B cell (primary cell): Measurements from ENCODE around the gene APPBP2. TPM values are rescaled to one million over a fixed set of nuclear protein-coding genes. Genes with fewer than 3 reads are reported as not detected.

Experiments
- ATAC-seq: fragments of 200-7000 bp; cut with Tn5 transposase; one replicate; pipeline ENCODE4 v1.10.0; 2021; ENCODE audit warnings: low read depth, mild to moderate bottlenecking, moderate number of reproducible peaks, moderate library complexity
- CTCF ChIA-PET: fragments of 350-600 bp; sonication (Branson Sonifier 250); formaldehyde crosslinking; loops from one replicate; lab custom pipeline; 2021; ENCODE audit warnings: antibody characterized with exemption, inconsistent platforms; lab: Charles Lee
- POLR2A ChIA-PET: fragments of 350-600 bp; sonication (Branson Sonifier 250); formaldehyde crosslinking; loops from one replicate; lab custom pipeline; 2021; ENCODE audit warnings: antibody characterized with exemption; lab: Charles Lee
- DNase-seq: peaks from one replicate; pipeline ENCODE4 v3.0.0; 2013
- H2AFZ ChIP-seq: 2 replicates; pipeline ENCODE4 v1.6.1; 2012; ENCODE audit warnings: mild to moderate bottlenecking, low read depth, low read length; ENCODE audit not compliant: insufficient read depth, poor library complexity, severe bottlenecking
- H3K27ac ChIP-seq, 2 donors: 1 replicate in 1 of 2; 2 replicates in 1 of 2; pipeline ENCODE4 v1.5.1; 2012 to 2013; ENCODE audit warnings: low read length in 2 of 2, mild to moderate bottlenecking in 2 of 2, moderate library complexity in 1 of 2
- H3K27me3 ChIP-seq, 4 experiments: fragments of 200-600 bp in 1 of 4; sonication (generic) in 1 of 4; replicated peaks in 1 of 4; 1 replicate in 2 of 4; 2 replicates in 2 of 4; pipeline versions ENCODE4 v1.6.1 to v1.7.0; 2013 to 2016; ENCODE audit warnings: low read length in 3 of 4, mild to moderate bottlenecking in 2 of 4, mixed read lengths in 1 of 4, moderate library complexity in 1 of 4; ENCODE audit not compliant: insufficient read depth in 4 of 4, control insufficient read depth in 3 of 4; ENCODE audit errors: control extremely low read depth in 1 of 4
- H3K36me3 ChIP-seq, 2 experiments: replicated peaks in 1 of 2; 1 replicate in 1 of 2; 2 replicates in 1 of 2; pipeline versions ENCODE4 v1.6.1 to v1.7.1; 2013; ENCODE audit warnings: low read length in 1 of 2; ENCODE audit not compliant: insufficient read depth in 2 of 2, control insufficient read depth in 1 of 2; ENCODE audit errors: control extremely low read depth in 1 of 2, extremely low read depth in 1 of 2
- H3K4me1 ChIP-seq, 2 donors: fragments of 200-600 bp in 1 of 2; sonication (generic) in 1 of 2; 1 replicate in 1 of 2; 2 replicates in 1 of 2; pipeline versions ENCODE4 v1.5.1 to v1.6.1; 2013 to 2017; ENCODE audit warnings: low read length in 2 of 2; ENCODE audit not compliant: control insufficient read depth in 2 of 2, insufficient read depth in 2 of 2
- H3K4me2 ChIP-seq: replicated peaks from 2 replicates; pipeline ENCODE3; 2012; ENCODE audit warnings: mild to moderate bottlenecking, low read depth, low read length; ENCODE audit not compliant: poor library complexity, severe bottlenecking
- H3K4me3 ChIP-seq, 5 experiments: fragments of 200-600 bp in 1 of 5; sonication (generic) in 1 of 5; 1 replicate in 3 of 5; 2 replicates in 2 of 5; pipeline versions ENCODE4 v1.5.1 to v1.7.0; 2011 to 2016; ENCODE audit warnings: low read length in 4 of 5, mild to moderate bottlenecking in 4 of 5, low read depth in 2 of 5, control low read depth in 1 of 5, moderate library complexity in 1 of 5; ENCODE audit not compliant: insufficient read depth in 1 of 5; ENCODE audit errors: control extremely low read depth in 1 of 5, extremely low read depth in 1 of 5
- H3K79me2 ChIP-seq: fragments of 200-600 bp; sonication (generic); one replicate; pipeline ENCODE4 v1.6.0; 2016; ENCODE audit warnings: low read length; ENCODE audit not compliant: control insufficient read depth, insufficient read depth
- H3K9ac ChIP-seq: fragments of 200-600 bp; sonication (generic); 2 replicates; pipeline ENCODE4 v1.6.1; 2017; ENCODE audit warnings: mild to moderate bottlenecking, low read length, moderate library complexity
- H3K9me3 ChIP-seq, 3 donors: one replicate each; pipeline versions ENCODE4 v1.6.1 to v1.7.1; 2013; ENCODE audit warnings: low read length in 2 of 3; ENCODE audit not compliant: control insufficient read depth in 2 of 3, insufficient read depth in 1 of 3; ENCODE audit errors: control extremely low read depth in 1 of 3
- H4K20me1 ChIP-seq: 2 replicates; pipeline ENCODE4 v1.6.0; 2012; ENCODE audit warnings: mild to moderate bottlenecking, low read length; ENCODE audit not compliant: insufficient read depth, control insufficient read depth, poor library complexity, severe bottlenecking
- H3K27ac Mint-ChIP-seq: one replicate; pipeline ENCODE4 v1.8.0; 2021; ENCODE audit warnings: mixed read lengths
- H3K27me3 Mint-ChIP-seq: one replicate; pipeline ENCODE4 v1.8.0; 2021; ENCODE audit warnings: mixed read lengths
- H3K4me1 Mint-ChIP-seq: one replicate; pipeline ENCODE4 v1.8.0; 2021; ENCODE audit warnings: mixed read lengths
- H3K4me3 Mint-ChIP-seq: one replicate; pipeline ENCODE4 v1.8.0; 2021; ENCODE audit warnings: mixed read lengths
- H3K9me3 Mint-ChIP-seq: one replicate; pipeline ENCODE4 v1.8.0; 2022; ENCODE audit warnings: mixed read lengths; ENCODE audit not compliant: insufficient read depth
- EZH2 ChIP-seq: IDR thresholded peaks from 2 replicates; pipeline ENCODE4 v1.6.1; 2012; ENCODE audit warnings: borderline replicate concordance, low read depth, mild to moderate bottlenecking, moderate library complexity, low read length; ENCODE audit not compliant: insufficient read depth, poor library complexity, severe bottlenecking
- WGBS: methylation state at CpG from one replicate; pipeline ENCODE4 v1.1.5; 2013; ENCODE audit warnings: missing lambda C conversion rate; ENCODE audit not compliant: insufficient coverage; 5-methylcytosine and 5-hydroxymethylcytosine counted together
- intact Hi-C: fragments of 100-400 bp; cut with micrococcal nuclease; formaldehyde crosslinking; loops from one replicate; pipeline ENCODE4 v1.10.0; 2022
- polyA plus RNA-seq: library from polyadenylated mRNA; depleted of rRNA; stranded (reverse); fragments of >200 nt; gene quantifications from 2 replicates; pipeline ENCODE4 v1.2.3, GENCODE V29; 2012
- total RNA-seq, 2 donors: library from RNA; stranded (reverse); fragments of 120-200 nt in 1 of 2; gene quantifications; 1 replicate in 1 of 2; 2 replicates in 1 of 2; pipeline versions ENCODE4 v1.2.3 to v1.2.4, GENCODE V29; 2013 to 2022
- TF ChIP-seq, protein P1 (sequence below): fragments of 200-600 bp; IDR thresholded peaks from one replicate; pipeline ENCODE4 v1.8.0; 2022; ENCODE audit warnings: antibody characterized with exemption, mild to moderate bottlenecking

The APPBP2 gene
- total and polyA plus RNA-seq, 2 donors (not counting 1 experiment from before 2014, with no cell fraction given), result 6.3 to 38.8 TPM

GRCh38 chr17:60513014-60513413, 13.0 kb downstream of the APPBP2 start:
- Mint-ChIP-seq H3K4me1 (peaks cover 23% of the 10 kb centered on the region), H3K9me3 (no peaks in the 10 kb centered on the region), H3K27ac (no peak overlapping the region), H3K27me3 (no peaks in the 10 kb centered on the region), H3K4me3 (no peak overlapping the region)
- no peak for DNase-seq
- Histone ChIP-seq H3K4me1 (no peaks in the 10 kb centered on the region), H3K4me2 (no peak overlapping the region), H3K27ac (no peak overlapping the region), H3K9ac (no peak overlapping the region), H3K4me3 (no peak overlapping the region), H2AFZ (no peak overlapping the region), H3K9me3 (no peaks in the 10 kb centered on the region), H3K36me3 (peaks cover 0 to 6% of the 10 kb centered on the region in 2 experiments), H3K79me2 (peaks cover 91% of the 10 kb centered on the region), H3K27me3 (no peaks in the 10 kb centered on the region), H4K20me1 (peaks cover 48% of the 10 kb centered on the region)
- no peak for TF ChIP-seq EZH2
- TF ChIP-seq, protein P1, sequence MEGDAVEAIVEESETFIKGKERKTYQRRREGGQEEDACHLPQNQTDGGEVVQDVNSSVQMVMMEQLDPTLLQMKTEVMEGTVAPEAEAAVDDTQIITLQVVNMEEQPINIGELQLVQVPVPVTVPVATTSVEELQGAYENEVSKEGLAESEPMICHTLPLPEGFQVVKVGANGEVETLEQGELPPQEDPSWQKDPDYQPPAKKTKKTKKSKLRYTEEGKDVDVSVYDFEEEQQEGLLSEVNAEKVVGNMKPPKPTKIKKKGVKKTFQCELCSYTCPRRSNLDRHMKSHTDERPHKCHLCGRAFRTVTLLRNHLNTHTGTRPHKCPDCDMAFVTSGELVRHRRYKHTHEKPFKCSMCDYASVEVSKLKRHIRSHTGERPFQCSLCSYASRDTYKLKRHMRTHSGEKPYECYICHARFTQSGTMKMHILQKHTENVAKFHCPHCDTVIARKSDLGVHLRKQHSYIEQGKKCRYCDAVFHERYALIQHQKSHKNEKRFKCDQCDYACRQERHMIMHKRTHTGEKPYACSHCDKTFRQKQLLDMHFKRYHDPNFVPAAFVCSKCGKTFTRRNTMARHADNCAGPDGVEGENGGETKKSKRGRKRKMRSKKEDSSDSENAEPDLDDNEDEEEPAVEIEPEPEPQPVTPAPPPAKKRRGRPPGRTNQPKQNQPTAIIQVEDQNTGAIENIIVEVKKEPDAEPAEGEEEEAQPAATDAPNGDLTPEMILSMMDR, result no peak
- POLR2A ChIA-PET, result no interaction called here
- no peak for ATAC-seq
- CTCF ChIA-PET, result no interaction called here
- WGBS, result 100% methylated on average over 7 of the region's 11 CpGs
- intact Hi-C loops, result no loop called here

DNA sequence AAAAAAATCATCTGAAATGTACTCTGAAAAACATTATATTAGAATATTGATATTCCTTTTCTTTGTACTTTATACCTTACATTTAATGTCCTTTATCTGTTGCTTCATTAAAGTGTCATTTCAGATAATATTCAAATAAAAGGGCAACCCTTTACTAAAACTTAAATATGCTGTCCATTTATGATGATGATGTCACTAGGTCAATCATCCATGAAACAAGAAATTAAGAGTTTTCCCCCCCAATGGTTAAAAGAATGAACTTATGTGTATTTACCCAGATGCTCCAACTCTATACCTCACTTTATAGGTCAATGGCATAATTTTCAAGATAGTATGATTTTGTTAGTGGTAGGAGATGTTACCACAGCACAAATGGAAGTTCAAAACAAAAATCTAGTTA, 15.3 kb downstream of the APPBP2 start:
- CTCF ChIA-PET, result no interaction called here
- peaks cover 91% of the 10 kb centered on the region for H3K79me2 ChIP-seq
- H4K20me1 ChIP-seq, result peaks cover 59% of the 10 kb centered on the region
- H2AFZ ChIP-seq, result no peak overlapping the region
- no peak overlapping the region for H3K4me3 ChIP-seq
- Mint-ChIP-seq H3K27ac (no peak overlapping the region), H3K4me1 (peaks cover 22% of the 10 kb centered on the region), H3K27me3 (no peaks in the 10 kb centered on the region), H3K4me3 (no peak overlapping the region), H3K9me3 (no peaks in the 10 kb centered on the region)
- H3K36me3 ChIP-seq, result peaks cover 0 to 6% of the 10 kb centered on the region in 2 experiments
- H3K27me3 ChIP-seq, result no peaks in the 10 kb centered on the region
- DNase-seq, result no peak
- intact Hi-C loops, result no loop called here
- H3K4me1 ChIP-seq, result no peaks in the 10 kb centered on the region
- no peak overlapping the region for H3K9ac ChIP-seq
- no peak overlapping the region for H3K27ac ChIP-seq
- TF ChIP-seq, protein P1, result no peak
- TF ChIP-seq EZH2, result no peak
- no peaks in the 10 kb centered on the region for H3K9me3 ChIP-seq
- POLR2A ChIA-PET, result no interaction called here
- no peak for ATAC-seq
- H3K4me2 ChIP-seq, result no peak overlapping the region
